Small intestine (tissue), 7 donors: ENCODE results near the gene HUNK. TPM values are rescaled to one million over a fixed set of nuclear protein-coding genes. Genes with fewer than 3 reads are reported as not detected.
A peak's percentile ranks its signal among the peaks of the same experiment; 100 is the strongest.

ENCODE experiments used
- DNase-seq, 2 donors: peaks; one replicate each; pipeline versions ENCODE4 v3.0.0 to v3.0.0-alpha.2; 2013
- FAIRE-seq: peaks from 2 replicates; lab custom pipeline; 2012; peaks lifted over from hg19 to GRCh38; lab: Jason Lieb, UNC
- H3K27ac ChIP-seq, 3 donors: one replicate each; pipeline ENCODE4 v1.5.1; 2013; ENCODE audit warnings: low read length in 2 of 3, mild to moderate bottlenecking in 2 of 3, control low read depth in 1 of 3, inconsistent platforms in 1 of 3, low read depth in 1 of 3, moderate library complexity in 1 of 3
- H3K27me3 ChIP-seq, 3 donors: one replicate each; pipeline ENCODE4 v1.6.1; 2013; ENCODE audit warnings: low read length in 3 of 3, inconsistent platforms in 1 of 3; ENCODE audit not compliant: control insufficient read depth in 3 of 3, insufficient read depth in 3 of 3
- H3K36me3 ChIP-seq, 3 donors: one replicate each; pipeline ENCODE4 v1.6.1; 2013; ENCODE audit warnings: low read length in 3 of 3, inconsistent platforms in 1 of 3, low read depth in 1 of 3, mild to moderate bottlenecking in 1 of 3, moderate library complexity in 1 of 3; ENCODE audit not compliant: control insufficient read depth in 3 of 3, insufficient read depth in 2 of 3
- H3K4me1 ChIP-seq, 3 donors: one replicate each; pipeline ENCODE4 v1.6.1; 2013; ENCODE audit warnings: low read length in 2 of 3, inconsistent platforms in 1 of 3, low read depth in 1 of 3, mild to moderate bottlenecking in 1 of 3, moderate library complexity in 1 of 3; ENCODE audit not compliant: control insufficient read depth in 3 of 3, insufficient read depth in 2 of 3
- H3K4me3 ChIP-seq, 3 donors: one replicate each; pipeline ENCODE4 v1.5.1; 2013; ENCODE audit warnings: low read length in 3 of 3, control low read depth in 1 of 3, inconsistent platforms in 1 of 3, low read depth in 1 of 3, mild to moderate bottlenecking in 1 of 3, moderate library complexity in 1 of 3
- H3K9me3 ChIP-seq, 2 donors: one replicate each; pipeline ENCODE4 v1.6.1; 2013; ENCODE audit warnings: low read depth in 1 of 2, low read length in 1 of 2; ENCODE audit not compliant: control insufficient read depth in 2 of 2, insufficient read depth in 1 of 2
- WGBS, 3 donors: extraction: QIAGEN DNeasy Blood & Tissue Kit; methylation state at CpG; one replicate each; pipeline ENCODE4 v1.1.7; 2013; 5-methylcytosine and 5-hydroxymethylcytosine counted together
- polyA plus RNA-seq, 4 donors: library from polyadenylated mRNA; stranded (reverse) in 3 of 4; unstranded in 1 of 4; fragments of 200-250 nt in 3 of 4; fragments of 120-200 nt in 1 of 4; gene quantifications; one replicate each; pipeline versions ENCODE4 v1.2.1 to v1.2.3, GENCODE V29; 2013
- donor health status: healthy with polysubstance abuse.
- donor health status: control.
- donor health status: control.
- donor health status: Bipolar disorder and iron deficiency.
- donor health status: healthy.

The HUNK gene
- polyA plus RNA-seq, 4 donors = 1.1 to 8.4 (median 2.3) TPM

- FAIRE-seq = no peak
- 71 to 80% (median 71%) methylated on average over 11 of the region's 11 CpGs for WGBS, 3 donors
These were observed 128.6 kb downstream of the HUNK start for GRCh38 chr21:32001390-32001789.

GRCh38 chr21:32003411-32003810, 130.6 kb downstream of the HUNK start:
- WGBS, 3 donors = 85 to 91% (median 87%) methylated on average over 2 of the region's 2 CpGs

More at GRCh38 chr21:32001390-32001789, 128.6 kb downstream of the HUNK start:
- peak; percentile 7 to 58 for DNase-seq
- no peaks in the 10 kb centered on the region for H3K27me3 ChIP-seq
- H3K4me1 ChIP-seq = no peaks in the 10 kb centered on the region
- H3K4me3 ChIP-seq = no peak overlapping the region
- no peak overlapping the region for H3K27ac ChIP-seq
- H3K36me3 ChIP-seq = peaks cover 0 to 41% (median 0%) of the 10 kb centered on the region in 3 donors
- H3K9me3 ChIP-seq = peaks cover 0 to 3% of the 10 kb centered on the region in 2 donors

GRCh38 chr21:32004291-32004690, 131.5 kb downstream of the HUNK start:
- FAIRE-seq = no peak
- WGBS, 3 donors = 80 to 85% (median 83%) methylated on average over 3 of the region's 3 CpGs
- Histone ChIP-seq H3K4me1 (no peaks in the 10 kb centered on the region), H3K4me3 (no peak overlapping the region), H3K27me3 (no peaks in the 10 kb centered on the region), H3K27ac (no peak overlapping the region), H3K36me3 (peaks cover 0 to 19% (median 0%) of the 10 kb centered on the region in 3 donors), H3K9me3 (peaks cover 0 to 3% of the 10 kb centered on the region in 2 donors)
- DNase-seq = no peak

More at GRCh38 chr21:32003411-32003810, 130.6 kb downstream of the HUNK start:
- H3K9me3 ChIP-seq = peaks cover 0 to 3% of the 10 kb centered on the region in 2 donors
- no peak overlapping the region for H3K4me3 ChIP-seq
- no peaks in the 10 kb centered on the region for H3K27me3 ChIP-seq
- FAIRE-seq (no peak), DNase-seq (no peak)
- H3K27ac ChIP-seq = no peak overlapping the region
- H3K36me3 ChIP-seq = peaks cover 0 to 28% (median 0%) of the 10 kb centered on the region in 3 donors
- no peaks in the 10 kb centered on the region for H3K4me1 ChIP-seq

GRCh38 chr21:32007456-32007855, 134.6 kb downstream of the HUNK start:
- no peak overlapping the region for H3K27ac ChIP-seq
- no peak for FAIRE-seq
- no peaks in the 10 kb centered on the region for H3K27me3 ChIP-seq
- WGBS, 3 donors = 74 to 79% (median 75%) methylated on average over 5 of the region's 5 CpGs
- H3K4me3 ChIP-seq = no peak overlapping the region
- H3K4me1 ChIP-seq = no peaks in the 10 kb centered on the region
- no peaks in the 10 kb centered on the region for H3K36me3 ChIP-seq
- peaks cover 0 to 3% of the 10 kb centered on the region in 2 donors for H3K9me3 ChIP-seq
- no peak for DNase-seq

- FAIRE-seq (no peak), DNase-seq (no peak)
- Histone ChIP-seq H3K4me1 (no peaks in the 10 kb centered on the region), H3K4me3 (no peak overlapping the region), H3K27me3 (no peaks in the 10 kb centered on the region), H3K27ac (no peak overlapping the region), H3K9me3 (peaks cover 0 to 3% of the 10 kb centered on the region in 2 donors), H3K36me3 (no peaks in the 10 kb centered on the region)
- 73 to 78% (median 75%) methylated on average over 2 of the region's 2 CpGs for WGBS, 3 donors
These were observed 135.9 kb downstream of the HUNK start for GRCh38 chr21:32008714-32009113.

- Histone ChIP-seq H3K36me3 (no peaks in the 10 kb centered on the region), H3K27me3 (no peaks in the 10 kb centered on the region), H3K4me1 (no peaks in the 10 kb centered on the region), H3K27ac (no peak overlapping the region), H3K9me3 (peaks cover 0 to 3% of the 10 kb centered on the region in 2 donors), H3K4me3 (no peak overlapping the region)
- DNase-seq (no peak), FAIRE-seq (no peak)
- WGBS, 3 donors = 73 to 84% (median 78%) methylated on average over 3 of the region's 3 CpGs
These were observed 136.4 kb downstream of the HUNK start for GRCh38 chr21:32009263-32009662.

- Histone ChIP-seq H3K36me3 (no peaks in the 10 kb centered on the region), H3K4me1 (no peaks in the 10 kb centered on the region), H3K27me3 (no peaks in the 10 kb centered on the region), H3K4me3 (no peak overlapping the region), H3K27ac (no peak overlapping the region), H3K9me3 (no peaks in the 10 kb centered on the region)
- WGBS, 3 donors = 63 to 78% (median 74%) methylated on average over 7 of the region's 7 CpGs
- FAIRE-seq (no peak), DNase-seq (no peak)
These were observed 142.8 kb downstream of the HUNK start for GRCh38 chr21:32015461-32016139.

- no peak for DNase-seq
- no peaks in the 10 kb centered on the region for H3K27me3 ChIP-seq
- no peaks in the 10 kb centered on the region for H3K36me3 ChIP-seq
- 45 to 72% (median 50%) methylated on average over 3 of the region's 3 CpGs for WGBS, 3 donors
- H3K27ac ChIP-seq = no peak overlapping the region
- no peaks in the 10 kb centered on the region for H3K9me3 ChIP-seq
- H3K4me1 ChIP-seq = no peaks in the 10 kb centered on the region
- no peak for FAIRE-seq
- H3K4me3 ChIP-seq = no peak overlapping the region
These were observed 145.6 kb downstream of the HUNK start for GRCh38 chr21:32018381-32018780.
